SK-N-SH (cell line): ENCODE results near the gene NAE1. TPM values are rescaled to one million over a fixed set of nuclear protein-coding genes. Genes with fewer than 3 reads are reported as not detected.
"Not testable (repeated sequence)": the region's sequence is repeated elsewhere in the genome, so short reads cannot be mapped to it uniquely, and the experiment has no call there.

Source experiments
- CTCF ChIA-PET: fragments of 300-600, 350-600 bp; formaldehyde crosslinking; extraction: SDS; loops from one replicate; lab custom pipeline; 2021; lab: Yijun Ruan, JAX
- POLR2A ChIA-PET: fragments of 350-600 bp; sonication (Branson Sonifier 250); formaldehyde crosslinking; extraction: SDS; loops from one replicate; lab custom pipeline; 2020; ENCODE audit warnings: antibody characterized with exemption, inconsistent platforms; lab: Yijun Ruan, JAX
- DNase-seq: peaks from one replicate; pipeline ENCODE4 v3.0.0; 2012
- H2AFZ ChIP-seq: fragments of 200-600 bp; sonication (generic); 2 replicates; pipeline ENCODE4 v1.8.1; 2016; ENCODE audit warnings: antibody characterized with exemption, mild to moderate bottlenecking, low read depth
- H3F3A ChIP-seq: fragments of 200-600 bp; sonication (generic); replicated peaks from 2 replicates; pipeline ENCODE3; 2016; ENCODE audit warnings: antibody characterized with exemption, mild to moderate bottlenecking; ENCODE audit not compliant: insufficient read depth
- H3K27ac ChIP-seq, 2 experiments: fragments of 200-500 bp in 1 of 2; fragments of 200-600 bp in 1 of 2; sonication (Bioruptor generic) in 1 of 2; sonication (generic), shearing (Covaris generic) in 1 of 2; 2 replicates each; pipeline versions ENCODE4 v1.5.1 to v1.6.1; 2014 to 2016; ENCODE audit warnings: low read depth in 2 of 2, inconsistent platforms in 1 of 2, low read length in 1 of 2, mild to moderate bottlenecking in 1 of 2, mixed read lengths in 1 of 2
- H3K27me3 ChIP-seq: fragments of 200-600 bp; sonication (generic), shearing (Covaris generic); 2 replicates; pipeline ENCODE4 v1.6.1; 2016; ENCODE audit warnings: mixed run types; ENCODE audit not compliant: insufficient read depth
- H3K36me3 ChIP-seq, 2 experiments: fragments of 200-500 bp in 1 of 2; fragments of 200-600 bp in 1 of 2; sonication (Bioruptor generic) in 1 of 2; sonication (generic) in 1 of 2; replicated peaks in 1 of 2; 2 replicates each; pipeline versions ENCODE3 to v1.5.1; 2014 to 2016; ENCODE audit warnings: low read length in 1 of 2, mild to moderate bottlenecking in 1 of 2; ENCODE audit not compliant: insufficient read depth in 2 of 2, control insufficient read depth in 1 of 2
- H3K4me1 ChIP-seq, 2 experiments: fragments of 200-500 bp in 1 of 2; fragments of 200-600 bp in 1 of 2; sonication (Bioruptor generic) in 1 of 2; sonication (generic), shearing (Covaris generic) in 1 of 2; 2 replicates each; pipeline versions ENCODE4 v1.5.1 to v1.6.1; 2014 to 2016; ENCODE audit warnings: low read depth in 1 of 2, low read length in 1 of 2, mixed run types in 1 of 2; ENCODE audit not compliant: insufficient read depth in 2 of 2, control insufficient read depth in 1 of 2
- H3K4me2 ChIP-seq: fragments of 200-600 bp; sonication (generic), shearing (Covaris generic); 2 replicates; pipeline ENCODE4 v1.6.1; 2017; ENCODE audit warnings: mixed run types
- H3K4me3 ChIP-seq, 2 experiments: fragments of 200-500 bp in 1 of 2; fragments of 200-600 bp in 1 of 2; sonication (Bioruptor generic) in 1 of 2; sonication (generic), shearing (Covaris generic) in 1 of 2; 2 replicates each; pipeline versions ENCODE4 v1.5.1 to v1.8.1; 2014 to 2016; ENCODE audit warnings: low read depth in 2 of 2, inconsistent platforms in 1 of 2, low read length in 1 of 2, mild to moderate bottlenecking in 1 of 2, mixed read lengths in 1 of 2, moderate library complexity in 1 of 2
- H3K79me2 ChIP-seq: fragments of 200-600 bp; sonication (generic); 2 replicates; pipeline ENCODE4 v1.8.1; 2017; ENCODE audit warnings: mild to moderate bottlenecking; ENCODE audit not compliant: insufficient read depth
- H3K9ac ChIP-seq: fragments of 200-600 bp; sonication (generic); 2 replicates; pipeline ENCODE4 v1.6.1; 2017; ENCODE audit warnings: mixed run types
- H3K9me2 ChIP-seq: fragments of 200-600 bp; sonication (generic); 2 replicates; pipeline ENCODE4 v1.6.1; 2017; ENCODE audit warnings: mixed run types
- H3K9me3 ChIP-seq: fragments of 200-600 bp; sonication (generic); 2 replicates; pipeline ENCODE4 v1.6.1; 2017; ENCODE audit warnings: mixed run types, mild to moderate bottlenecking, moderate library complexity
- H4K20me1 ChIP-seq: fragments of 200-600 bp; sonication (generic); 2 replicates; pipeline ENCODE4 v1.6.1; 2017; ENCODE audit warnings: mild to moderate bottlenecking, mixed run types; ENCODE audit not compliant: insufficient read depth
- EP300 ChIP-seq, 2 experiments: IDR thresholded peaks; 2 replicates each; pipeline versions ENCODE4 v1.4.0 to v1.6.1; 2012; ENCODE audit warnings: borderline replicate concordance in 1 of 2, low read depth in 1 of 2, low read length in 1 of 2
- FOXM1 ChIP-seq: IDR thresholded peaks from 2 replicates; pipeline ENCODE4 v1.4.0; 2012; ENCODE audit warnings: low read depth, mild to moderate bottlenecking
- GABPA ChIP-seq: IDR thresholded peaks from 2 replicates; pipeline ENCODE4 v1.4.0; 2012; ENCODE audit warnings: low read depth, mild to moderate bottlenecking
- JUND ChIP-seq: IDR thresholded peaks from 2 replicates; pipeline ENCODE4 v1.4.0; 2012
- MEF2A ChIP-seq: IDR thresholded peaks from 2 replicates; pipeline ENCODE4 v1.4.0; 2012; ENCODE audit warnings: low read depth, borderline replicate concordance
- MXI1 ChIP-seq: IDR thresholded peaks from 2 replicates; pipeline ENCODE4 v1.6.1; 2012; ENCODE audit warnings: mild to moderate bottlenecking, low read depth, low read length, improper control_type of control experiment
- NFIC ChIP-seq: IDR thresholded peaks from 2 replicates; pipeline ENCODE4 v1.4.0; 2012; ENCODE audit warnings: borderline replicate concordance
- NRF1 ChIP-seq: IDR thresholded peaks from 2 replicates; pipeline ENCODE4 v1.6.1; 2012; ENCODE audit warnings: low read depth, mild to moderate bottlenecking, low read length
- POLR2AphosphoS5 ChIP-seq: IDR thresholded peaks from 2 replicates; pipeline ENCODE4 v1.6.1; 2012; ENCODE audit warnings: low read depth, low read length
- RAD21 ChIP-seq: IDR thresholded peaks from 2 replicates; pipeline ENCODE4 v1.6.1; 2012; ENCODE audit warnings: mild to moderate bottlenecking, low read length
- SIN3A ChIP-seq: IDR thresholded peaks from 2 replicates; pipeline ENCODE4 v1.6.1; 2012; ENCODE audit warnings: low read depth, mild to moderate bottlenecking, low read length, moderate library complexity, borderline replicate concordance
- SMC3 ChIP-seq: IDR thresholded peaks from 2 replicates; pipeline ENCODE4 v1.6.1; 2012; ENCODE audit warnings: low read depth, low read length, improper control_type of control experiment
- WGBS: methylation state at CpG from one replicate; pipeline ENCODE4 v1.1.6; 2017; ENCODE audit warnings: low lambda C conversion rate; 5-methylcytosine and 5-hydroxymethylcytosine counted together
- polyA plus RNA-seq, 3 experiments: library from polyadenylated mRNA; depleted of rRNA; stranded (reverse); fragments of >200 nt; gene quantifications; 2 replicates each; pipeline ENCODE4 v1.2.3, GENCODE V29; 2012
- TF ChIP-seq, protein P1 (sequence below): fragments of 150-350 bp; IDR thresholded peaks from 2 replicates; pipeline ENCODE4 v1.6.1; 2016; ENCODE audit warnings: mild to moderate bottlenecking, low read depth, low read length
- TF ChIP-seq, protein P2 (sequence below): IDR thresholded peaks from 2 replicates; pipeline ENCODE4 v1.4.0; 2012; ENCODE audit warnings: low read depth

NAE1 gene
- polyA plus RNA-seq, 1 of the 3 experiments (the other 2 are of a cell fraction) = 33.8 TPM

DNA sequence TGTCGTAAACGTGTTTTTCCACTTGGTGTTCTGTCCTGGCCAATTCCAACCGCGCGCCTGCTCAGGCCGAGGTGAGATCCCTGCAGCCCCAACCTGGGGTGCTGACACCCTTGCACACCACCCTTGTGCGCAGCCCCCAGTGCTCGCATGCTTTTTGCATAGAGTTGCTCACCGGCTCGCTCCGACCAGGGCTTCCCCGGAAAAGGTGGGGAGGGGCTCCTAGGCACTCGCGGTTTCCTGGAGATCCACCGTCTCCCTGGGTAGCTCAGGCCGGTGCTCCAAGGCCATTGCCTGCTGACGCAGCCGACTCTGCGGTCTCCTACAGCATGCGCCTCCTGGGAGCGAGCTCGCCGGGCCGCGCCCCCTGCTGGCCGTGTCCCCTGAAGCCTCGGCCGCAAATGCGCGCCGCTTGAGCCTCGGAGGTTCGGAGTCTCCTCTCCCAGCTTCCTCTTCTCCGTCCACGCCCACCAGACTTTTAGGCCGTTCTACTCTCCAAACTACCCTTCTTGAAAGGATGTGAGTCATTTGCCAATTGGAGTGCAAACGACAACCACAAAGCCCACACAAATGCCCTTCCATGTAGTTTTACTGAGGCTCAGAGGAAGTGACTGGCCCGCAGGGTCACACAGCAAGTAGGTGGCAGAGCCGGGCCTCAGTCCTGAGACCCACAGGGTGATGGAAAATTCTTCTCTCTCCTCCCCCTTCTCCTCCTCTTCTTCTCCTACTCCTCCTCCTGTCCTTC is 42.3 kb upstream of the NAE1 start (continued):
- TF ChIP-seq EP300 (IDR thresholded peaks at IDR 0.05; ENCODE audit: borderline replicate concordance in 1 of 2, low read depth in 1 of 2, low read length in 1 of 2) = peak in 1 of 2 experiments; percentile 45; a peak in 1 of 4 replicates
- TF ChIP-seq MEF2A = no peak
- peak; percentile 60; the same call in 1 of the 2 replicates for TF ChIP-seq JUND
- peak; percentile 32; the same call in 1 of the 2 replicates for TF ChIP-seq NFIC
- TF ChIP-seq RAD21 = peak; percentile 54
- 0 out of 2 replicates have a peak, but pooled peaks have one; percentile 28 for TF ChIP-seq GABPA
- peak; percentile 64 for TF ChIP-seq SMC3
- TF ChIP-seq POLR2AphosphoS5 = peak; percentile 43

DNA sequence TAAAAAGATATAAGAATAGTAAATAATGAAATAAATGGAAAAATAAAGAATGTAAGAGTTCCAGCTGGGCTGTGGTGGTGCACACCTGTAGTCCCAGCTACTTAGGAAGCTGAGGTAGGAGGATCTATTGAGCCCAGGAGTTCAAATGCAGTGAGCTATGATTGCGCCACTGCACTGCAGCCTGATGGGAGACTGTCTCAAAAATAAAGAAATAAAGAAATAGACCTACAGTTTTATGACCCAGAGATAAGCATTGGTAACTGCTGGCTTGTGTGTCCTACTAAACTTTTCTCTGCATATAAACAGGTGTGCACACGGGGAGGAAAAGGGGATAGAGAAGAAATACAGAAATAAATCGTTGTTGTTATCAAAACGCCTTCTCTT is 41.8 kb upstream of the NAE1 start:
- H2AFZ ChIP-seq = peak overlapping the region; percentile 92
- H3F3A ChIP-seq = peaks cover 18% of the 10 kb centered on the region
- H3K27me3 ChIP-seq = no peaks in the 10 kb centered on the region
- H3K4me1 ChIP-seq = peaks cover 3 to 5% of the 10 kb centered on the region in 2 experiments; a peak in 3 of 4 replicates
- H3K79me2 ChIP-seq = no peaks in the 10 kb centered on the region
- no peaks in the 10 kb centered on the region for H3K9me2 ChIP-seq
- DNase-seq = no peak
- peak overlapping the region; percentile 83 for H3K4me2 ChIP-seq
- 87% methylated on average over 4 of the region's 4 CpGs for WGBS
- peak overlapping the region; percentile 36; the same call in 1 of the 2 replicates for H3K9ac ChIP-seq
- TF ChIP-seq, protein P1, sequence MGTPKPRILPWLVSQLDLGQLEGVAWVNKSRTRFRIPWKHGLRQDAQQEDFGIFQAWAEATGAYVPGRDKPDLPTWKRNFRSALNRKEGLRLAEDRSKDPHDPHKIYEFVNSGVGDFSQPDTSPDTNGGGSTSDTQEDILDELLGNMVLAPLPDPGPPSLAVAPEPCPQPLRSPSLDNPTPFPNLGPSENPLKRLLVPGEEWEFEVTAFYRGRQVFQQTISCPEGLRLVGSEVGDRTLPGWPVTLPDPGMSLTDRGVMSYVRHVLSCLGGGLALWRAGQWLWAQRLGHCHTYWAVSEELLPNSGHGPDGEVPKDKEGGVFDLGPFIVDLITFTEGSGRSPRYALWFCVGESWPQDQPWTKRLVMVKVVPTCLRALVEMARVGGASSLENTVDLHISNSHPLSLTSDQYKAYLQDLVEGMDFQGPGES = no peak
- TF ChIP-seq EP300 (IDR thresholded peaks at IDR 0.05; ENCODE audit: borderline replicate concordance in 1 of 2, low read depth in 1 of 2, low read length in 1 of 2) = no peak
- CTCF ChIA-PET = interaction anchor here (0.6 to 4.1 kb wide), 42 partner anchors 10 to 466 kb away, joined by 3 to 26 read pairs (median 5); partner anchors contain the start of genes CMTM3, NAE1 and RRAD
- no peaks in the 10 kb centered on the region for H3K36me3 ChIP-seq
- H3K9me3 ChIP-seq = no peaks in the 10 kb centered on the region
- peak overlapping the region; percentile 12 to 59; a peak in 2 of 4 replicates for H3K4me3 ChIP-seq
- POLR2A ChIA-PET = interaction anchor here (0.8 to 1.5 kb wide), 2 partner anchors 42 to 121 kb away, joined by 4 to 5 read pairs; partner anchors contain the start of genes DYNC1LI2 and NAE1
- peak overlapping the region in 1 of 2 experiments; percentile 55; a peak in 1 of 4 replicates for H3K27ac ChIP-seq
- H4K20me1 ChIP-seq = no peaks in the 10 kb centered on the region

DNA sequence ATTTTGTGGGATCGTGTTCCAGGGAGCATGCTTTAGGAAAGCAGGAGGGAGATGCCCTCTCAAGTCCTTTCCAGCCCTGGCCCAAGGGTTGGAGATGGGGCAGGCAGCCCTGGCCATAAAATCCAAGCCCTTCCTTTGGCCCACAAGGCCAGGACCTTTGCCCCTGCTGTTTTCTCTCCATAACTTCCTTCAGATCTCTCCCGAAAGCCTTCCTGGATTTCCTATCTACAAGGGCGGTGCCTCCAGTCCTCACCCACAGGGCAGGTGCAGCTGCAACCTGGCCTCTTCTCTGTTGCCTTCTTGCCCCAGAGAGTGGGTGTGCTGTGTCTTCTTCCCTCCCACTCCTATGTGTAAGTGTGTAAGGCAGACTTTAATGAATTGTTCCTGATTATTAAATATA is 41.1 kb upstream of the NAE1 start:
- DNase-seq = no peak
- Histone ChIP-seq H3K9me3 (no peaks in the 10 kb centered on the region), H3K27ac (no peak overlapping the region), H3K4me1 (peaks cover 3 to 5% of the 10 kb centered on the region in 2 experiments; a peak in 3 of 4 replicates), H3F3A (peaks cover 18% of the 10 kb centered on the region), H3K4me2 (no peak overlapping the region), H3K27me3 (no peaks in the 10 kb centered on the region), H3K4me3 (no peak overlapping the region), H3K9me2 (no peaks in the 10 kb centered on the region), H3K9ac (no peak overlapping the region), H4K20me1 (no peaks in the 10 kb centered on the region), H3K79me2 (no peaks in the 10 kb centered on the region), H3K36me3 (no peaks in the 10 kb centered on the region), H2AFZ (no peak overlapping the region)
- 100% methylated on average over 3 of the region's 3 CpGs for WGBS
- ChIA-PET POLR2A (interaction anchor here (1.5 kb wide), 1 partner anchor 41 kb away, joined by 5 read pairs; the partner anchor contains the start of gene NAE1), CTCF (interaction anchor here (1.2 to 4.1 kb wide), 7 partner anchors 13 to 264 kb away, joined by 3 to 14 read pairs (median 8); partner anchors contain the start of gene NAE1)
- TF ChIP-seq FOXM1 (no peak), NRF1 (no peak), SIN3A (no peak), MXI1 (no peak)
- TF ChIP-seq, protein P2, sequence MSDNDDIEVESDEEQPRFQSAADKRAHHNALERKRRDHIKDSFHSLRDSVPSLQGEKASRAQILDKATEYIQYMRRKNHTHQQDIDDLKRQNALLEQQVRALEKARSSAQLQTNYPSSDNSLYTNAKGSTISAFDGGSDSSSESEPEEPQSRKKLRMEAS = no peak
- TF ChIP-seq, protein P1 = no peak

DNA sequence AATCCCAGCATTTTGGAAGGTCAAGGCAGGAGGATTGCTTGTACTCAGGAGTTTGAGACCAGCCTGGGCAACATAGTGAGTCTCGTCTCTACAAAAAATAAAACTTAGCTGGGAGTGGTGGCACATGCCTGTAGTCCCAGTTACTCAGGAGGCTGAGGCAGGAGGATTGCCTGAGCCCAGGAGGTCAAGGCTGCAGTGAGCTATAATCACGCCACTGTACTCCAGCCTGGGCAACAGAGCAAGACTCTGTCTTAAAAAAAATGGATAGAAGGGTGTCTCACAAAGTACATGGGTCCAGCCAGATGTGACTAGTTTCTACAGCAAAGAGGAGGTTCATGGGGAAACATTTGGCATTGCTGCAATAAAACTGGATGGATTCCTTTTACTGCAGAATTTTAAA is 40.6 kb upstream of the NAE1 start:
- H3F3A ChIP-seq = peaks cover 18% of the 10 kb centered on the region
- not testable (repeated sequence) for H3K27me3 ChIP-seq, H3K9me3 ChIP-seq, H3K4me2 ChIP-seq, H2AFZ ChIP-seq, H3K9ac ChIP-seq, H3K9me2 ChIP-seq, H3K27ac ChIP-seq, H3K36me3 ChIP-seq, H3K4me1 ChIP-seq, H3K79me2 ChIP-seq, H4K20me1 ChIP-seq, DNase-seq, H3K4me3 ChIP-seq
- 100% methylated on average over 2 of the region's 2 CpGs for WGBS
- POLR2A ChIA-PET = interaction anchor here (0.6 kb wide), 1 partner anchor 1029 kb away, joined by 3 read pairs; no protein-coding TSS in a partner anchor
- CTCF ChIA-PET = interaction anchor here (1.1 to 1.5 kb wide), 3 partner anchors 12 to 263 kb away, joined by 4 to 8 read pairs (median 5); partner anchors contain the start of gene NAE1
